Measurements from ENCODE around the gene KCNH1. TPM values are rescaled to one million over a fixed set of nuclear protein-coding genes. Genes with fewer than 3 reads are reported as not detected.

The KCNH1 gene
- total and polyA plus RNA-seq, 9 of the 15 experiments (the other 6 are each of a cell fraction or from before 2014, with no cell fraction given): not detected

- Histone ChIP-seq H3K9me3 (replicated peaks; ENCODE audit: control insufficient read depth, insufficient read depth, low read depth, low read length) (no peaks in the 10 kb centered on the region), H3K4me2 (ENCODE audit: insufficient read depth, low read length) (no peak overlapping the region), H3K9me1 (ENCODE audit: control insufficient read depth, insufficient read depth, low read length) (no peaks in the 10 kb centered on the region), H3K27ac (ENCODE audit: extremely low read depth, low read depth, low read length) (no peak overlapping the region), H3K79me2 (ENCODE audit: control insufficient read depth, insufficient read depth, low read length) (no peaks in the 10 kb centered on the region), H3K36me3 (ENCODE audit: control insufficient read depth, insufficient read depth, low read length) (no peaks in the 10 kb centered on the region), H3K4me1 (replicated peaks in 1 of 2; ENCODE audit: control insufficient read depth in 2 of 2, insufficient read depth in 2 of 2, low read length in 2 of 2) (no peaks in the 10 kb centered on the region), H2AFZ (ENCODE audit: low read depth, low read length) (no peak overlapping the region), H4K20me1 (replicated peaks; ENCODE audit: control insufficient read depth, insufficient read depth, low read length) (no peaks in the 10 kb centered on the region), H3K4me3 (no peak overlapping the region), H3K9ac (ENCODE audit: insufficient read depth in 1 of 2, low read depth in 2 of 2, low read length in 2 of 2) (no peak overlapping the region), H3K27me3 (ENCODE audit: control insufficient read depth in 2 of 2, insufficient read depth in 2 of 2, low read length in 2 of 2) (no peaks in the 10 kb centered on the region)
- BruUV-seq (replicated peaks): no TSS peak
- FAIRE-seq: no peak
- POLR2A ChIA-PET: no interaction called here
- CTCF ChIA-PET (ENCODE audit: low intra/inter-chr PET ratio): no interaction called here
- ATAC-seq: no peak
- intact Hi-C loops (cut with micrococcal nuclease): no loop called here
- in situ Hi-C loops (cut with MboI): no loop called here
- no peak for DNase-seq (ENCODE audit: extremely low read depth in 1 of 4, low spot score in 3 of 4)
- TF ChIP-seq ZNF280A (IDR thresholded peaks at IDR 0.05; ENCODE audit: low read depth, partially characterized antibody): no peak
- TF ChIP-seq ZNF444 (CRISPR knock-in tag; IDR thresholded peaks at IDR 0.05): no peak
- TF ChIP-seq CUX1 (CRISPR knock-in tag; IDR thresholded peaks at IDR 0.05): no peak
- no peak for TF ChIP-seq ZNF12 (CRISPR knock-in tag; IDR thresholded peaks at IDR 0.05)
- TF ChIP-seq FOXJ2 (tag; IDR thresholded peaks at IDR 0.05): no peak
- TF ChIP-seq RB1 (IDR thresholded peaks at IDR 0.05; ENCODE audit: low read depth): no peak
- no peak for TF ChIP-seq NONO (IDR thresholded peaks at IDR 0.05; ENCODE audit: low read depth in 2 of 2, low read length in 1 of 2)
- no peak for TF ChIP-seq HNRNPUL1 (IDR thresholded peaks at IDR 0.05; ENCODE audit: low read length)
- TF ChIP-seq LEF1 (IDR thresholded peaks at IDR 0.05): no peak
- no peak for TF ChIP-seq ELF4 (CRISPR knock-in tag; IDR thresholded peaks at IDR 0.05)
Observed at GRCh38 chr1:210937846-210938245, 196.1 kb downstream of the KCNH1 start.
